HepG2 (cell line): ENCODE measurements around the gene ASF1B. TPM values are rescaled to one million over a fixed set of nuclear protein-coding genes. Genes with fewer than 3 reads are reported as not detected.
A peak's percentile ranks its signal among the peaks of the same experiment; 100 is the strongest.

ENCODE experiments used
- ADNP ChIP-seq: sonication (generic); formaldehyde crosslinking; IDR thresholded peaks from 2 replicates; pipeline ENCODE4 v1.4.0; 2020; ENCODE audit warnings: missing genetic modification reagents
- BRD4 ChIP-seq: sonication (generic); formaldehyde crosslinking; IDR thresholded peaks from 2 replicates; pipeline ENCODE4 v1.4.0; 2020; ENCODE audit warnings: missing genetic modification reagents
- CBX2 ChIP-seq, 2 experiments: fragments of 200-600 bp in 1 of 2; sonication (generic); formaldehyde crosslinking in 1 of 2; IDR thresholded peaks; 2 replicates each; pipeline versions ENCODE4 v1.7.0 to v1.8.1; 2018 to 2022; ENCODE audit warnings: low read depth in 2 of 2, low read length in 1 of 2, mild to moderate bottlenecking in 1 of 2, missing genetic modification reagents in 1 of 2
- CREB1 ChIP-seq, 2 experiments: fragments of 450-650 bp in 1 of 2; IDR thresholded peaks; 2 replicates each; pipeline ENCODE4 v1.6.1; 2016 to 2017; ENCODE audit warnings: control low read depth in 1 of 2, mild to moderate bottlenecking in 1 of 2, missing compliant biosample characterization in 1 of 2, missing genetic modification characterization in 1 of 2
- HOXA7 ChIP-seq: sonication (generic); formaldehyde crosslinking; IDR thresholded peaks from 2 replicates; pipeline ENCODE4 v1.8.1; 2022; ENCODE audit warnings: mild to moderate bottlenecking, missing genetic modification reagents, moderate library complexity
- MEIS1 ChIP-seq: sonication (generic); formaldehyde crosslinking; IDR thresholded peaks from 2 replicates; pipeline ENCODE4 v1.9.0; 2021; ENCODE audit warnings: mild to moderate bottlenecking, missing genetic modification reagents, moderate library complexity, borderline replicate concordance
- NAIF1 ChIP-seq: sonication (generic); formaldehyde crosslinking; IDR thresholded peaks from 2 replicates; pipeline ENCODE4 v1.5.0; 2020; ENCODE audit warnings: mild to moderate bottlenecking, missing genetic modification reagents, borderline replicate concordance
- NFIC ChIP-seq: IDR thresholded peaks from 2 replicates; pipeline ENCODE4 v1.6.1; 2012; ENCODE audit warnings: mild to moderate bottlenecking, low read length, inconsistent platforms
- NR2F1 ChIP-seq, 2 experiments: fragments of 450-650 bp in 1 of 2; formaldehyde crosslinking in 1 of 2; IDR thresholded peaks; 2 replicates each; pipeline versions ENCODE4 v1.5.0 to v1.6.1; 2016 to 2020; ENCODE audit warnings: mild to moderate bottlenecking in 1 of 2, missing compliant biosample characterization in 1 of 2, missing genetic modification reagents in 1 of 2, moderate library complexity in 1 of 2
- PHF8 ChIP-seq: sonication (generic); formaldehyde crosslinking; IDR thresholded peaks from 2 replicates; pipeline ENCODE4 v1.5.0; 2020; ENCODE audit warnings: missing genetic modification reagents
- SSRP1 ChIP-seq: IDR thresholded peaks from 2 replicates; pipeline ENCODE4 v1.6.1; 2016; ENCODE audit warnings: control low read depth
- ZFY ChIP-seq: sonication (generic); formaldehyde crosslinking; IDR thresholded peaks from 2 replicates; pipeline ENCODE4 v1.4.0; 2020; ENCODE audit warnings: missing genetic modification reagents
- ZNF10 ChIP-seq: sonication (generic); formaldehyde crosslinking; IDR thresholded peaks from 2 replicates; pipeline ENCODE4 v1.4.0; 2020; ENCODE audit warnings: mild to moderate bottlenecking, low read depth, missing genetic modification reagents, borderline replicate concordance
- ZNF382 ChIP-seq: sonication (generic); formaldehyde crosslinking; IDR thresholded peaks from 2 replicates; pipeline ENCODE4 v1.5.0; 2020; ENCODE audit warnings: missing genetic modification reagents, mild to moderate bottlenecking, borderline replicate concordance
- ZNF446 ChIP-seq: sonication (generic); formaldehyde crosslinking; IDR thresholded peaks from 2 replicates; pipeline ENCODE4 v1.5.0; 2020; ENCODE audit warnings: mild to moderate bottlenecking, missing genetic modification reagents
- ZNF776 ChIP-seq: sonication (generic); formaldehyde crosslinking; IDR thresholded peaks from 2 replicates; pipeline ENCODE4 v1.4.0; 2020; ENCODE audit warnings: mild to moderate bottlenecking, missing genetic modification reagents
- ZSCAN29 ChIP-seq: sonication (generic); formaldehyde crosslinking; conservative IDR thresholded peaks from 2 replicates; pipeline ENCODE4 v1.4.0; 2020; ENCODE audit warnings: mild to moderate bottlenecking, missing genetic modification reagents
- polyA plus RNA-seq, 8 experiments: library from polyadenylated mRNA; depleted of rRNA in 3 of 8; stranded (reverse) in 7 of 8; unstranded in 1 of 8; fragments of >200 nt; fragmentation: Illumina TruSeq in 4 of 8; extraction: Trizol in 4 of 8; gene quantifications; 2 replicates each; pipeline versions ENCODE4 v1.2.1 to v1.2.3, GENCODE V29; 2011 to 2016; ENCODE audit warnings: low read depth in 4 of 8, missing spikeins in 1 of 8, mixed read lengths in 1 of 8; ENCODE audit not compliant: insufficient read depth in 1 of 8
- total RNA-seq, 5 experiments: library from RNA; depleted of rRNA; stranded (reverse); fragments of >200 nt; fragmentation: Illumina TruSeq; extraction: Trizol; gene quantifications; 2 replicates each; pipeline ENCODE4 v1.2.3, GENCODE V29; 2016; ENCODE audit warnings: low read depth in 1 of 5
- TF ChIP-seq, protein P1 (sequence below): IDR thresholded peaks from 2 replicates; pipeline ENCODE4 v1.6.1; 2016; ENCODE audit warnings: missing genetic modification reagents, missing compliant biosample characterization
- TF ChIP-seq, protein P2 (sequence below): sonication (generic); formaldehyde crosslinking; IDR thresholded peaks from 2 replicates; pipeline ENCODE4 v1.5.1; 2020; ENCODE audit warnings: mild to moderate bottlenecking, missing genetic modification reagents, moderate library complexity
- TF ChIP-seq, protein P3 (sequence below): IDR thresholded peaks from 2 replicates; pipeline ENCODE4 v1.6.1; 2016; ENCODE audit warnings: low read depth
- TF ChIP-seq, protein P4 (sequence below): sonication (generic); formaldehyde crosslinking; IDR thresholded peaks from 2 replicates; pipeline ENCODE4 v1.4.0; 2020; ENCODE audit warnings: missing genetic modification reagents

The ASF1B gene
- total and polyA plus RNA-seq, 2 of the 13 experiments (the other 11 are each of a cell fraction or from before 2014, with no cell fraction given), result 18.2 to 24.8 TPM

DNA sequence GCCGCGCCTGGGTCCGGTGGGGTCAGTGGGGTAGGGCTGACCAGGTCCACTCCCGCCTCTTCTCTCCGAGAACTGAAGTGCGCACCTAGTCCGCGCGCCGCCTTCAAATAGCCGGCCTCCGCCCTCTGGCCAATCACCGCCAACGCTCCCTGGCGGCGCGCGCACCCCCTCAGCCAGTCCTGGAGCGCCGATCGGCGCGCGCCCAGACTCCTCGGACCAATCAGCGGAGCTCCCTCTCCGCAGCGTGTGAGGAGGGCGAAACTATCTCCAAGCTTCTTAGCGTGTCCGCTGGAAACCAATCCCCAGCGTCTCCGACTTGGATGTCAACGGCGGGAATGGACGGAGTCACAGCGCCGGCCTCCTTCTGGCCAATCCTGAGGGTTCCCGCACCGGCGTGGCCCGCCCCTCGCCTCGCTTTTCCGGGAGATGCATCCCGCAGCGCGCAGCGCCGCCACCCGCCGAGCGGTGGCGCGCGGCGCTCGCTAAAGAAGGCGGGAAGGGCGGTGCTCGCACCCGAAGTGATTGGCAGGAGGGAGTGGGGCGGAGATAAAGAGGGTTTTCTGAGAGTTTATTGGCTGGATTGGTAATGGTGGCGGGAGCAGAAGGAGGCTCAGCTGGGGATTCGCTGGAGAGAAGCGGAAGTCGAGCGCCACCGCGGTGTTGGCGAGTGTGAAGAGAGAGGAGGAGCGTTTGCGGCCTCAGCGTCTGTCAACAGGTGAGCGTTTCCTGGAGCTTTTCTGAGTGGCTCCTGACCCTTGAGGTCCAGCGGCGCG lies at the start of gene ASF1B (continued):
- TF ChIP-seq ZNF446, result peak; percentile 69; the same call in 1 of the 2 replicates
- TF ChIP-seq ZSCAN29 (CRISPR knock-in tag), result no peak
- TF ChIP-seq, protein P1, sequence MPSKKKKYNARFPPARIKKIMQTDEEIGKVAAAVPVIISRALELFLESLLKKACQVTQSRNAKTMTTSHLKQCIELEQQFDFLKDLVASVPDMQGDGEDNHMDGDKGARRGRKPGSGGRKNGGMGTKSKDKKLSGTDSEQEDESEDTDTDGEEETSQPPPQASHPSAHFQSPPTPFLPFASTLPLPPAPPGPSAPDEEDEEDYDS (CRISPR knock-in tag), result peak; percentile 86
- TF ChIP-seq, protein P2, sequence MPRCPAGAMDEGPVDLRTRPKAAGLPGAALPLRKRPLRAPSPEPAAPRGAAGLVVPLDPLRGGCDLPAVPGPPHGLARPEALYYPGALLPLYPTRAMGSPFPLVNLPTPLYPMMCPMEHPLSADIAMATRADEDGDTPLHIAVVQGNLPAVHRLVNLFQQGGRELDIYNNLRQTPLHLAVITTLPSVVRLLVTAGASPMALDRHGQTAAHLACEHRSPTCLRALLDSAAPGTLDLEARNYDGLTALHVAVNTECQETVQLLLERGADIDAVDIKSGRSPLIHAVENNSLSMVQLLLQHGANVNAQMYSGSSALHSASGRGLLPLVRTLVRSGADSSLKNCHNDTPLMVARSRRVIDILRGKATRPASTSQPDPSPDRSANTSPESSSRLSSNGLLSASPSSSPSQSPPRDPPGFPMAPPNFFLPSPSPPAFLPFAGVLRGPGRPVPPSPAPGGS (CRISPR knock-in tag), result peak; percentile 16; the same call in 1 of the 2 replicates
- TF ChIP-seq MEIS1, result no peak
- peak; percentile 79 for TF ChIP-seq CREB1 (IDR thresholded peaks at IDR 0.05)
- peak; percentile 89 for TF ChIP-seq CREB1 (CRISPR knock-in tag; IDR thresholded peaks at IDR 0.05)
- TF ChIP-seq NAIF1, result 0 out of 2 replicates have a peak, but pooled peaks have one; percentile 28
- TF ChIP-seq PHF8 (CRISPR knock-in tag), result peak; percentile 29; the same call in 1 of the 2 replicates
- no peak for TF ChIP-seq NFIC
- no peak for TF ChIP-seq ZFY (CRISPR knock-in tag)
- TF ChIP-seq SSRP1 (CRISPR knock-in tag), result no peak
- TF ChIP-seq, protein P3, sequence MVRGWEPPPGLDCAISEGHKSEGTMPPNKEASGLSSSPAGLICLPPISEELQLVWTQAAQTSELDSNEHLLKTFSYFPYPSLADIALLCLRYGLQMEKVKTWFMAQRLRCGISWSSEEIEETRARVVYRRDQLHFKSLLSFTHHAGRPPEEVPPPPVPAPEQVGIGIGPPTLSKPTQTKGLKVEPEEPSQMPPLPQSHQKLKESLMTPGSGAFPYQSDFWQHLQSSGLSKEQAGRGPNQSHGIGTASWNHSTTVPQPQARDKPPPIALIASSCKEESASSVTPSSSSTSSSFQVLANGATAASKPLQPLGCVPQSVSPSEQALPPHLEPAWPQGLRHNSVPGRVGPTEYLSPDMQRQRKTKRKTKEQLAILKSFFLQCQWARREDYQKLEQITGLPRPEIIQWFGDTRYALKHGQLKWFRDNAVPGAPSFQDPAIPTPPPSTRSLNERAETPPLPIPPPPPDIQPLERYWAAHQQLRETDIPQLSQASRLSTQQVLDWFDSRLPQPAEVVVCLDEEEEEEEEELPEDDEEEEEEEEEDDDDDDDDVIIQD (CRISPR knock-in tag), result peak; percentile 66
- TF ChIP-seq CBX2 (IDR thresholded peaks at IDR 0.05; ENCODE audit: low read depth, low read length), result no peak
- TF ChIP-seq CBX2 (CRISPR knock-in tag; IDR thresholded peaks at IDR 0.05; ENCODE audit: low read depth), result no peak
- no peak for TF ChIP-seq ADNP (CRISPR knock-in tag)
- no peak for TF ChIP-seq ZNF382 (CRISPR knock-in tag)
- TF ChIP-seq BRD4, result no peak
- peak; percentile 75; the same call in 1 of the 2 replicates for TF ChIP-seq HOXA7 (CRISPR knock-in tag)
- TF ChIP-seq ZNF776, result peak; percentile 77; the same call in 1 of the 2 replicates
- TF ChIP-seq ZNF10 (CRISPR knock-in tag), result no peak
- no peak for TF ChIP-seq NR2F1 (CRISPR knock-in tag; IDR thresholded peaks at IDR 0.05)
- TF ChIP-seq, protein P4, sequence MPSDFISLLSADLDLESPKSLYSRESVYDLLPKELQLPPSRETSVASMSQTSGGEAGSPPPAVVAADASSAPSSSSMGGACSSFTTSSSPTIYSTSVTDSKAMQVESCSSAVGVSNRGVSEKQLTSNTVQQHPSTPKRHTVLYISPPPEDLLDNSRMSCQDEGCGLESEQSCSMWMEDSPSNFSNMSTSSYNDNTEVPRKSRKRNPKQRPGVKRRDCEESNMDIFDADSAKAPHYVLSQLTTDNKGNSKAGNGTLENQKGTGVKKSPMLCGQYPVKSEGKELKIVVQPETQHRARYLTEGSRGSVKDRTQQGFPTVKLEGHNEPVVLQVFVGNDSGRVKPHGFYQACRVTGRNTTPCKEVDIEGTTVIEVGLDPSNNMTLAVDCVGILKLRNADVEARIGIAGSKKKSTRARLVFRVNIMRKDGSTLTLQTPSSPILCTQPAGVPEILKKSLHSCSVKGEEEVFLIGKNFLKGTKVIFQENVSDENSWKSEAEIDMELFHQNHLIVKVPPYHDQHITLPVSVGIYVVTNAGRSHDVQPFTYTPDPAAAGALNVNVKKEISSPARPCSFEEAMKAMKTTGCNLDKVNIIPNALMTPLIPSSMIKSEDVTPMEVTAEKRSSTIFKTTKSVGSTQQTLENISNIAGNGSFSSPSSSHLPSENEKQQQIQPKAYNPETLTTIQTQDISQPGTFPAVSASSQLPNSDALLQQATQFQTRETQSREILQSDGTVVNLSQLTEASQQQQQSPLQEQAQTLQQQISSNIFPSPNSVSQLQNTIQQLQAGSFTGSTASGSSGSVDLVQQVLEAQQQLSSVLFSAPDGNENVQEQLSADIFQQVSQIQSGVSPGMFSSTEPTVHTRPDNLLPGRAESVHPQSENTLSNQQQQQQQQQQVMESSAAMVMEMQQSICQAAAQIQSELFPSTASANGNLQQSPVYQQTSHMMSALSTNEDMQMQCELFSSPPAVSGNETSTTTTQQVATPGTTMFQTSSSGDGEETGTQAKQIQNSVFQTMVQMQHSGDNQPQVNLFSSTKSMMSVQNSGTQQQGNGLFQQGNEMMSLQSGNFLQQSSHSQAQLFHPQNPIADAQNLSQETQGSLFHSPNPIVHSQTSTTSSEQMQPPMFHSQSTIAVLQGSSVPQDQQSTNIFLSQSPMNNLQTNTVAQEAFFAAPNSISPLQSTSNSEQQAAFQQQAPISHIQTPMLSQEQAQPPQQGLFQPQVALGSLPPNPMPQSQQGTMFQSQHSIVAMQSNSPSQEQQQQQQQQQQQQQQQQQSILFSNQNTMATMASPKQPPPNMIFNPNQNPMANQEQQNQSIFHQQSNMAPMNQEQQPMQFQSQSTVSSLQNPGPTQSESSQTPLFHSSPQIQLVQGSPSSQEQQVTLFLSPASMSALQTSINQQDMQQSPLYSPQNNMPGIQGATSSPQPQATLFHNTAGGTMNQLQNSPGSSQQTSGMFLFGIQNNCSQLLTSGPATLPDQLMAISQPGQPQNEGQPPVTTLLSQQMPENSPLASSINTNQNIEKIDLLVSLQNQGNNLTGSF, result no peak
